GM13976 (cell line): ENCODE measurements around the gene MAN2A2.

Experiments used
- DNase-seq: peaks from one replicate; pipeline ENCODE4 v3.0.0; 2012; ENCODE audit warnings: low spot score
- CTCF ChIP-seq: IDR thresholded peaks from 2 replicates; pipeline ENCODE4 v1.5.1; 2012; ENCODE audit warnings: borderline replicate concordance, mild to moderate bottlenecking; ENCODE audit not compliant: insufficient read depth; ENCODE audit errors: extremely low read depth, missing control alignments, control extremely low read depth
- in situ Hi-C: fragments of 300-500 bp; cut with MboI; formaldehyde crosslinking; loops from one replicate; pipeline ENCODE4 v1.12.0; 2022; ENCODE audit warnings: low sequenced_read_pairs, mixed read lengths, inconsistent platforms; ENCODE audit not compliant: unreplicated experiment

The MAN2A2 gene

GRCh38 chr15:90912770-90913075 lies 9.6 kb downstream of the MAN2A2 start:
- in situ Hi-C loops = no loop called here
- DNase-seq = no peak
- TF ChIP-seq CTCF = no peak

DNA sequence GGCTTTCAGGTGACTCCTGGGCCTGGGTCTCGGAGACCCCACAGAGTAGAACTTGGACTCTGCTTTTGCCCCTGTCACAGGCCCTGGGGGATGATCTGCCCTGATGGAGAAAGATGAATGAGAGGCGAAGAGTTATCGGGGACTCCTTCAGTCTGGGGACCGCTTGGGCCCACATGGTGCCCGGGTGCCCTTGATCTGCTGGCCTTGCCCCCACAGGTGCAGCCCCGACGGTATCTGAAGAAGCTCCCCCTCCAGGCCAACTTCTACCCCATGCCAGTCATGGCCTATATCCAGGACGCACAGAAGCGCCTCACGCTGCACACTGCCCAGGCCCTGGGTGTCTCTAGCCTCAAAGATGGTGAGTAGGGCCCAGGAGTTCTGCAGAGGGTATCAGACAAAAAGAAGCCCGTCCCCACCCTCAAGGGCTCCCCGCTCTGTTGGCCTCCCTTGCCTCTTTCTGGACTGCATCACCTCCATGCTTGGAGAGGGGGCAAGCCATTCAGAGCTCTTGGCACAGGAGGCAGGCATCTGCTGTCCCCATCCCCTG lies 10.4 kb downstream of the MAN2A2 start:
- DNase-seq = no peak
- in situ Hi-C loops = no loop called here
- no peak for TF ChIP-seq CTCF

- DNase-seq = no peak
- in situ Hi-C loops = no loop called here
- no peak for TF ChIP-seq CTCF
Observed at GRCh38 chr15:90914305-90915080, 11.4 kb downstream of the MAN2A2 start.

GRCh38 chr15:90915216-90915807 lies 12.2 kb downstream of the MAN2A2 start:
- in situ Hi-C loops = no loop called here
- TF ChIP-seq CTCF = no peak
- no peak for DNase-seq

- in situ Hi-C loops = no loop called here
- no peak for TF ChIP-seq CTCF
- DNase-seq = no peak
Observed at GRCh38 chr15:90915808-90916440, 12.8 kb downstream of the MAN2A2 start.

DNA sequence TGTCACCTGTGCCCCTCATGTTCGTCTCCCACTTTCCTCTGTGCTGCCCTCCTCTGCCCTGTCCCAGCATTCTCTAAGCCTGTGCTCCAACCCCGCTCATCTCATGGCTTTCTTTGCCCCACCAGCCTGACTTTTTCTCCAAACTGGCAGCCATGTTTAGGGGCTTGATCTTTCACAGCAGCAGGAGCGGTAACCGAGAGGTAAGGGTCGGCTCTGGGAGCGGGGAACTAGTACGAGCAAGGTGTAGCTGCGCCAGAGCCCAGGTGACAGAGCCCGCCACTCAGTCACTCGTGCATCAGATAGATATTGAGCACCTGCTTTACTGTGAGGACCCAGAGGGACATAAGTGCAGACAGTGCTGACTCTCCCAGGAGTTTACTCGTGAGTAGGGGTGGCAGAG lies 13.4 kb downstream of the MAN2A2 start:
- in situ Hi-C loops = no loop called here
- no peak for TF ChIP-seq CTCF
- no peak for DNase-seq
